ENCODE data around the gene TP53RK.

TP53RK gene

GRCh38 chr20:46717818-46718541 lies 28.7 kb upstream of the TP53RK start:
- H3K36me3 Mint-ChIP-seq (ENCODE audit: low read depth), result peaks cover 31% of the 10 kb centered on the region
- peaks cover 14% of the 10 kb centered on the region for H3K4me1 Mint-ChIP-seq
- TF ChIP-seq, protein P1, sequence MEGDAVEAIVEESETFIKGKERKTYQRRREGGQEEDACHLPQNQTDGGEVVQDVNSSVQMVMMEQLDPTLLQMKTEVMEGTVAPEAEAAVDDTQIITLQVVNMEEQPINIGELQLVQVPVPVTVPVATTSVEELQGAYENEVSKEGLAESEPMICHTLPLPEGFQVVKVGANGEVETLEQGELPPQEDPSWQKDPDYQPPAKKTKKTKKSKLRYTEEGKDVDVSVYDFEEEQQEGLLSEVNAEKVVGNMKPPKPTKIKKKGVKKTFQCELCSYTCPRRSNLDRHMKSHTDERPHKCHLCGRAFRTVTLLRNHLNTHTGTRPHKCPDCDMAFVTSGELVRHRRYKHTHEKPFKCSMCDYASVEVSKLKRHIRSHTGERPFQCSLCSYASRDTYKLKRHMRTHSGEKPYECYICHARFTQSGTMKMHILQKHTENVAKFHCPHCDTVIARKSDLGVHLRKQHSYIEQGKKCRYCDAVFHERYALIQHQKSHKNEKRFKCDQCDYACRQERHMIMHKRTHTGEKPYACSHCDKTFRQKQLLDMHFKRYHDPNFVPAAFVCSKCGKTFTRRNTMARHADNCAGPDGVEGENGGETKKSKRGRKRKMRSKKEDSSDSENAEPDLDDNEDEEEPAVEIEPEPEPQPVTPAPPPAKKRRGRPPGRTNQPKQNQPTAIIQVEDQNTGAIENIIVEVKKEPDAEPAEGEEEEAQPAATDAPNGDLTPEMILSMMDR (IDR thresholded peaks at IDR 0.05), result no peak
- peaks cover 24% of the 10 kb centered on the region for H3K9me3 Mint-ChIP-seq
- H3K27ac Mint-ChIP-seq, result no peak overlapping the region
- no peak overlapping the region for H3K4me3 Mint-ChIP-seq
- DNase-seq, result no peak
- H3K27me3 Mint-ChIP-seq (ENCODE audit: low read depth, poor library complexity), result peaks cover 13% of the 10 kb centered on the region

DNA sequence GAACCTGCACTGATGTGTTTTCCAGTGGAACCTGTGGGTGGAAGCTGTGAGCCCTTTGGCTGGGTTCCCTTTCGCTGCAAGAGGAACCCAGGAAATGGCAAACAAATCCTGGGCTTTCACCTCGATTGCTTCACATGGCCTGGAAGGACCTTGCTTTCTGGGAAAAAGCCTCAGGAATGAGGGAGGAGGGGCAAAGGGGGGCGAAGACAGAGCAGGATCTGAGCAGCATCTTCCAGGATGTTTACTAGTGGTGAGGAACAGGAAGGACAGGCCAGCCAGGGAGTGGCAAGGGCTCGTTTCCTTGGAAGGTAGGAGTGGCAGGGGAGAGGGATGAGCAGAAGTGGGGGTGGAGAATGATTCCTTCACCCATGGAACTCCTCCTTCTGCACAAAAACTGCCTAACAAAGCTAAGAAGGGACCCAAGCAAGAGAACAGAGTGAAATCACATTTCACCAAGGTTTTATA lies 26.1 kb upstream of the TP53RK start:
- Mint-ChIP-seq H3K27me3 (ENCODE audit: low read depth, poor library complexity) (peaks cover 15% of the 10 kb centered on the region), H3K27ac (no peak overlapping the region), H3K36me3 (ENCODE audit: low read depth) (peaks cover 18% of the 10 kb centered on the region), H3K4me3 (no peak overlapping the region), H3K9me3 (peaks cover 11% of the 10 kb centered on the region), H3K4me1 (peaks cover 20% of the 10 kb centered on the region)
- TF ChIP-seq, protein P1 (IDR thresholded peaks at IDR 0.05), result no peak
- DNase-seq, result no peak

GRCh38 chr20:46713957-46714834 lies 25.0 kb upstream of the TP53RK start:
- Mint-ChIP-seq H3K9me3 (peaks cover under 1% of the 10 kb centered on the region), H3K27ac (no peak overlapping the region), H3K36me3 (ENCODE audit: low read depth) (peaks cover 8% of the 10 kb centered on the region), H3K4me1 (peaks cover 28% of the 10 kb centered on the region), H3K27me3 (ENCODE audit: low read depth, poor library complexity) (peaks cover 19% of the 10 kb centered on the region), H3K4me3 (no peak overlapping the region)
- TF ChIP-seq, protein P1 (IDR thresholded peaks at IDR 0.05), result no peak
- no peak for DNase-seq

DNA sequence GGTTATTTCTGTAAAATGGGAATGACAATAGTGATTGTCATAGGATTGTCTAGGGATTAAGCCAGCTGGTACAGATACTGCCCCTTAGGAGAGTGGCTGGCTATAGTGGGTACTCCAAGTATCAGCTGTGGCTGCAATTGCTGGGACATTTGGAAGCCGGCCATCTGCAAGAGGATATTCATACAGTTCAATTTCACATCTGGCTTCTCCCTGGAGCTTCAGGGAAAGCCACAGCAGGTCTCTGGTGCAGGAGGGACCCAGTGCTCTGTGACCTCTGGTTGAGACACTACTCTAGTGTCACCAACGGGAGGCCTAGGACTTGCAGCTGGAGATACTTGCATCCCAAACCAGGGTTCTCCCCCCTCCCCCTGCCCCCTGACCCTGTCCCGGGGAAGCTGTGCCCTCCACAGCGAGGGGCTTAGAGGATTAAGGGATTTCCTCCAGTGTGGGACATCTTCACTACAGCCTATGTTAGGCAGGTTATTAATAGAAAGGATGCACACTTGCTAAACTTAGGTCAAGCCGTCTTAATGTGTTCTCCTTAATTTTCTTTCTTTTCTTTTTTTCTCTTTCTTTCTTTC lies 22.9 kb upstream of the TP53RK start:
- Mint-ChIP-seq H3K36me3 (ENCODE audit: low read depth) (peaks cover 4% of the 10 kb centered on the region), H3K4me3 (no peak overlapping the region), H3K9me3 (peaks cover 3% of the 10 kb centered on the region), H3K4me1 (peaks cover 38% of the 10 kb centered on the region), H3K27ac (no peak overlapping the region), H3K27me3 (ENCODE audit: low read depth, poor library complexity) (peaks cover 24% of the 10 kb centered on the region)
- TF ChIP-seq, protein P1 (IDR thresholded peaks at IDR 0.05), result no peak
- no peak for DNase-seq

DNA sequence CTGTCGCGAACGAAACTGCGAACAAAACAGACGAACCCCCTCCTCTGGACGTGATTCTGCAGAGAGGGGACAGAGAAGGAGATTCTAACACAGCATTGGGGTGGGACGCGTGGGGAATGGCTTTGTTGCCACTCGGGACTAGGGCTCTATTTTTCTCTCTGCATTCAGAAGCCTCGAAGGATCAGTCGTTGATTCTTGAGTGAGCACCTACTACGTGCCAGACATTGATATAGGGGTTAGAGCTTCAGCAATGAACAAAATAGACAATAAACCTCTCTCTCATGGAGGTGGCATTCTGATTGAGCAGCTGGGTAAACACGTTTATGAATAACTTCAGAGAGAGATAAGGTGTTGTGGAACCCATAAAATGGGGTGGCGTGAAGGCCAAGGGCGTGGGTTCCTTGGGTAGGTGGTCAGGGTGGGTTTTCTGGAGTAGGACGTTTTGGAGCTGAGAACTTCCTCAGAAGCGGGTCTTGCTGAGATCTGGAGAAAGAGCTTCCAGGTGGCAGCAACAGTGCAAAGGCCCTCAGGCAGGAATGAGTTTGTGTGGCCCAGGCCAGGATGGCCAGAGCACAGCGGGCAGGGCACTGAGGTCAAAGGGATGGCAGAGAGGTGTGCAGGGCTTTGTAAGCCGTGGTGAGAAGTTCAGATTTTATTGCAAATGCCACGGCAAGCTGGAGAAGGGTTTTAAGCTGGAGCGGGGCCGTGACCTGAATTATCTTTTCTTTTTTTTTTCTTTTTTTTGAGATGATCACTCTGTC lies 21.1 kb upstream of the TP53RK start:
- no peak for DNase-seq
- peak overlapping the region; percentile 64 for H3K27ac Mint-ChIP-seq

More for the DNA sequence above, 21.1 kb upstream of the TP53RK start:
- Mint-ChIP-seq H3K36me3 (ENCODE audit: low read depth) (peaks cover 4% of the 10 kb centered on the region), H3K4me3 (peak overlapping the region; percentile 91), H3K9me3 (peaks cover 17% of the 10 kb centered on the region), H3K4me1 (peaks cover 38% of the 10 kb centered on the region), H3K27me3 (ENCODE audit: low read depth, poor library complexity) (peaks cover 19% of the 10 kb centered on the region)
- TF ChIP-seq, protein P1 (IDR thresholded peaks at IDR 0.05), result no peak
